ENCODE data around the gene SPATA19. TPM values are rescaled to one million over a fixed set of nuclear protein-coding genes. Genes with fewer than 3 reads are reported as not detected.

Gene SPATA19
- total RNA-seq, 1 donor from 2014 or later: not detected

- Mint-ChIP-seq H3K36me3 (no peaks in the 10 kb centered on the region), H3K9me3 (no peaks in the 10 kb centered on the region), H3K4me1 (ENCODE audit: unreplicated experiment) (peaks cover under 1% of the 10 kb centered on the region), H3K27ac (no peak overlapping the region), H3K4me3 (no peak overlapping the region), H3K27me3 (peaks cover 36% of the 10 kb centered on the region)
- TF ChIP-seq CTCF (conservative IDR thresholded peaks at IDR 0.05): no peak
- DNase-seq (ENCODE audit: extremely low spot score, unreplicated experiment): no peak
Observed at GRCh38 chr11:133889893-133890292, 44.6 kb upstream of the SPATA19 start.

DNA sequence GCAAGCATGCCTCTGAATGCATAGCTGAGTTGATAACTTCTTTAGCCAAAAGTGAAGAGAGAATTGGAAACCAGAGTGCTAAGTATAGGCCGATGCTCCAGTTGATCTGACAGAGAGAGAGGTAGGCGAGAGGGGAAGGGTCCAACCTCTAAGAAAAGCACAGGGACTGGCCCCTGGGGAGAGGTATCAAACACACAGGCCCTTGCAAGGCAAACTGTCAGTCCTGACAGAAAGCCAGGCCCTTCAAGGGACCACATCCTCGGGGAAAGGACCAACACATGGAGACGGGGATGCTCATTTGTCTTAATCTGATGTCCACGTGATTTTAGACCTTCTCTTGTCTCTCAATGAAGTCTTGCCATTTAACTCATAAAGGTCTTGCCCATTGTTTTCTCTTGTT, 43.9 kb upstream of the SPATA19 start:
- Mint-ChIP-seq H3K9me3 (no peaks in the 10 kb centered on the region), H3K27me3 (peaks cover 36% of the 10 kb centered on the region), H3K27ac (no peak overlapping the region), H3K4me3 (no peak overlapping the region), H3K36me3 (no peaks in the 10 kb centered on the region), H3K4me1 (ENCODE audit: unreplicated experiment) (no peaks in the 10 kb centered on the region)
- DNase-seq (ENCODE audit: extremely low spot score, unreplicated experiment): no peak
- no peak for TF ChIP-seq CTCF (conservative IDR thresholded peaks at IDR 0.05)

- Mint-ChIP-seq H3K4me3 (no peak overlapping the region), H3K27ac (no peak overlapping the region), H3K27me3 (peaks cover 42% of the 10 kb centered on the region), H3K36me3 (no peaks in the 10 kb centered on the region), H3K9me3 (peaks cover 5% of the 10 kb centered on the region), H3K4me1 (ENCODE audit: unreplicated experiment) (no peaks in the 10 kb centered on the region)
- no peak for TF ChIP-seq CTCF (conservative IDR thresholded peaks at IDR 0.05)
- no peak for DNase-seq (ENCODE audit: extremely low spot score, unreplicated experiment)
Observed at GRCh38 chr11:133887692-133888332, 42.5 kb upstream of the SPATA19 start.

- Mint-ChIP-seq H3K4me1 (ENCODE audit: unreplicated experiment) (no peaks in the 10 kb centered on the region), H3K36me3 (no peaks in the 10 kb centered on the region), H3K9me3 (peaks cover 5% of the 10 kb centered on the region), H3K27me3 (peaks cover 34% of the 10 kb centered on the region), H3K4me3 (no peak overlapping the region), H3K27ac (no peak overlapping the region)
- DNase-seq (ENCODE audit: extremely low spot score, unreplicated experiment): no peak
- no peak for TF ChIP-seq CTCF (conservative IDR thresholded peaks at IDR 0.05)
Observed at GRCh38 chr11:133886029-133886428, 40.7 kb upstream of the SPATA19 start.

DNA sequence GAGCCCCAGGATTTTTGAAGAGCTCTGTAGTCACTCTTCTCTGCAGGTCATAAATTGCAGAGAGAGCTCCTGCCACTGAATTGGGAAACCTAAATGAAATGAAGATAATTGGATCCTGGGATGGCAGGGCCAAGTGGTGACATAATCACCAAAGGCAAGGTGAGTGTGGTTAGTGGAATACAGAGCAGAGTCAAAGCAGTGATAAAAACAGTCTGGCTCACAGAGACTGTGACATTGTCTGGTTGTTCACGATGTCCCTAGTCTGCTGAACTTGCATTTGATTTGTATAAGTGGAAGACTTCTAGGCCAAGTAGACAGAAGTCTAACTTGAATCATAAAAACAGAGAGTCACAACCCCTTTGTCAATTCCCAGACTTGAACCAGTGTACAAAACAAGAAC, 26.8 kb upstream of the SPATA19 start:
- Mint-ChIP-seq H3K9me3 (no peaks in the 10 kb centered on the region), H3K4me1 (ENCODE audit: unreplicated experiment) (no peaks in the 10 kb centered on the region), H3K27ac (no peak overlapping the region), H3K36me3 (no peaks in the 10 kb centered on the region), H3K27me3 (peaks cover 4% of the 10 kb centered on the region), H3K4me3 (no peak overlapping the region)
- no peak for DNase-seq (ENCODE audit: extremely low spot score, unreplicated experiment)
- no peak for TF ChIP-seq CTCF (conservative IDR thresholded peaks at IDR 0.05)

DNA sequence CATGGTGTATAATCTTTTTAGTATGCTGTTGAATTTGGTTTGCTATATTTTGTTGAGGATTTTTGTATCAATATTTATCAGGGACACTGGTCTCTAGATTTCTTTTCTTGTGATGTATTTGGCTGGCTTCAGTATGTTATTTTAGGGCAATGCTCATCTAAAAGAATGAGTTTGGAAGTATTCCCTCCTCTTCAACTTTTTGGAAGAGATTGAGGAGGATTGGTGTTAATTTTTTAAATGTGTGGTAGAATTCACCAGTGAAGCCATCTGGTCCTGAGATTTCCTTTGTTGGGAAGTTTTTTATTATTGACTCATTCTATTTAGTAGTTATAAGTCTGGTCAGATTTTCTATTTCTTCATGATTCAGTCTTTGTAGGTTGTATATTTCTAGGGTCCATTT, 22.1 kb upstream of the SPATA19 start:
- TF ChIP-seq CTCF (conservative IDR thresholded peaks at IDR 0.05): no peak
- Mint-ChIP-seq H3K27ac (no peak overlapping the region), H3K27me3 (peaks cover 9% of the 10 kb centered on the region), H3K36me3 (no peaks in the 10 kb centered on the region), H3K9me3 (no peaks in the 10 kb centered on the region), H3K4me1 (ENCODE audit: unreplicated experiment) (no peaks in the 10 kb centered on the region), H3K4me3 (no peak overlapping the region)
- DNase-seq (ENCODE audit: extremely low spot score, unreplicated experiment): no peak
